Measurements from ENCODE around the gene PPP2R5B. TPM values are rescaled to one million over a fixed set of nuclear protein-coding genes. Genes with fewer than 3 reads are reported as not detected.

The PPP2R5B gene
- total RNA-seq, 1 experiment from 2014 or later: 14.0 TPM

DNA sequence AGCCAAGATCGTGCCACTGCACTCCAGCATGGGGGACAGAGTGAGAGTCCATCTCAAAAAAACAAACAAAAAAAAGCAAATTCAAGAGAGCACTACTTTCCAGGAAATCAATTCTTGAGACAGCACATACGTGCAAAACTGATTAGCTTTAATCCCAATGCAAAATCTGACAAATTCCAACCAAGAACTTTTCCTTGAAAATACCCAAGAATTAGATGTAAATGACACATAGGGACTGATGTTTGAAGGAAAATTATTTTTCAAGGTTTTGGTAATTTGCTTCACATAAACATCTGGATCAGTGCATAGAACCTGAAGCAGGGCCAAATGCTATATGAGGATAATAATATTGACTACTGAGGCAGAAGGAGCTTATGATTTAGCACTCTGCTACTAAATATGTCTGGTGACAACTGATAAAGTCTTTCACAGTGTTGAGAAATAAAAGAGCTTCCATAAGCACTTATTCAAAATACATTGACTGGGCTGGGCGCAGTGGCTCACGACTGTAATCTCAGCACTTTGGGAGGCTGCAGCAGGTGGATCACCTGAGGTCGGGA lies 38.7 kb downstream of the PPP2R5B start:
- in situ Hi-C loops (cut with HindIII; ENCODE audit: low pct_unique_long_range_greater_than_20kb, low sequenced_read_pairs) (no loop called here), intact Hi-C loops (cut with micrococcal nuclease; ENCODE audit: unreplicated experiment) (no loop called here)
- H3K27me3 ChIP-seq (ENCODE audit: control insufficient read depth, insufficient read depth, low read length): no peaks in the 10 kb centered on the region; the same call in 1 of the 2 replicates
- ChIA-PET CTCF (interaction anchor here (0.5 kb wide), 1 partner anchor 11 kb away, joined by 4 read pairs; no protein-coding TSS in a partner anchor), POLR2A (interaction anchor here (0.5 kb wide), 1 partner anchor 16 kb away, joined by 15 read pairs; no protein-coding TSS in a partner anchor)
- DNase-seq (ENCODE audit: low read depth, low spot score) (no peak), ATAC-seq (no peak)
- H3K36me3 ChIP-seq (ENCODE audit: control insufficient read depth, insufficient read depth, low read length): no peaks in the 10 kb centered on the region
- no peak overlapping the region for H3K27ac ChIP-seq (ENCODE audit: low read length)
- TF ChIP-seq CTCF (IDR thresholded peaks at IDR 0.05) (no peak), SIN3A (IDR thresholded peaks at IDR 0.05; ENCODE audit: borderline replicate concordance, insufficient read depth, low read depth, low read length) (no peak), TCF7L2 (IDR thresholded peaks at IDR 0.05; ENCODE audit: low read depth, low read length) (no peak), POLR2AphosphoS5 (IDR thresholded peaks at IDR 0.05; ENCODE audit: low read depth, low read length) (no peak)
- TF ChIP-seq, protein P1, sequence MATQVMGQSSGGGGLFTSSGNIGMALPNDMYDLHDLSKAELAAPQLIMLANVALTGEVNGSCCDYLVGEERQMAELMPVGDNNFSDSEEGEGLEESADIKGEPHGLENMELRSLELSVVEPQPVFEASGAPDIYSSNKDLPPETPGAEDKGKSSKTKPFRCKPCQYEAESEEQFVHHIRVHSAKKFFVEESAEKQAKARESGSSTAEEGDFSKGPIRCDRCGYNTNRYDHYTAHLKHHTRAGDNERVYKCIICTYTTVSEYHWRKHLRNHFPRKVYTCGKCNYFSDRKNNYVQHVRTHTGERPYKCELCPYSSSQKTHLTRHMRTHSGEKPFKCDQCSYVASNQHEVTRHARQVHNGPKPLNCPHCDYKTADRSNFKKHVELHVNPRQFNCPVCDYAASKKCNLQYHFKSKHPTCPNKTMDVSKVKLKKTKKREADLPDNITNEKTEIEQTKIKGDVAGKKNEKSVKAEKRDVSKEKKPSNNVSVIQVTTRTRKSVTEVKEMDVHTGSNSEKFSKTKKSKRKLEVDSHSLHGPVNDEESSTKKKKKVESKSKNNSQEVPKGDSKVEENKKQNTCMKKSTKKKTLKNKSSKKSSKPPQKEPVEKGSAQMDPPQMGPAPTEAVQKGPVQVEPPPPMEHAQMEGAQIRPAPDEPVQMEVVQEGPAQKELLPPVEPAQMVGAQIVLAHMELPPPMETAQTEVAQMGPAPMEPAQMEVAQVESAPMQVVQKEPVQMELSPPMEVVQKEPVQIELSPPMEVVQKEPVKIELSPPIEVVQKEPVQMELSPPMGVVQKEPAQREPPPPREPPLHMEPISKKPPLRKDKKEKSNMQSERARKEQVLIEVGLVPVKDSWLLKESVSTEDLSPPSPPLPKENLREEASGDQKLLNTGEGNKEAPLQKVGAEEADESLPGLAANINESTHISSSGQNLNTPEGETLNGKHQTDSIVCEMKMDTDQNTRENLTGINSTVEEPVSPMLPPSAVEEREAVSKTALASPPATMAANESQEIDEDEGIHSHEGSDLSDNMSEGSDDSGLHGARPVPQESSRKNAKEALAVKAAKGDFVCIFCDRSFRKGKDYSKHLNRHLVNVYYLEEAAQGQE (IDR thresholded peaks at IDR 0.05; ENCODE audit: insufficient read depth in 1 of 2, low read depth in 2 of 2, low read length in 1 of 2): no peak
- no peaks in the 10 kb centered on the region for H3K4me1 ChIP-seq (ENCODE audit: control insufficient read depth, insufficient read depth, low read length)
- no peaks in the 10 kb centered on the region for H3K9me3 ChIP-seq (ENCODE audit: control insufficient read depth, insufficient read depth, low read depth, low read length)
- no peak overlapping the region for H3K4me3 ChIP-seq (ENCODE audit: low read depth in 2 of 2, low read length in 2 of 2)
- no TSS peak for BruUV-seq (replicated peaks)

GRCh38 chr11:64967375-64967774 lies 42.9 kb downstream of the PPP2R5B start:
- Histone ChIP-seq H3K27ac (ENCODE audit: low read length) (no peak overlapping the region), H3K36me3 (ENCODE audit: control insufficient read depth, insufficient read depth, low read length) (no peaks in the 10 kb centered on the region), H3K27me3 (ENCODE audit: control insufficient read depth, insufficient read depth, low read length) (no peaks in the 10 kb centered on the region), H3K9me3 (ENCODE audit: control insufficient read depth, insufficient read depth, low read depth, low read length) (no peaks in the 10 kb centered on the region), H3K4me3 (ENCODE audit: low read depth in 2 of 2, low read length in 2 of 2) (no peak overlapping the region), H3K4me1 (ENCODE audit: control insufficient read depth, insufficient read depth, low read length) (no peaks in the 10 kb centered on the region)
- ChIA-PET POLR2A (no interaction called here), CTCF (no interaction called here)
- ATAC-seq: no peak
- DNase-seq (ENCODE audit: low read depth, low spot score): no peak
- no TSS peak for BruUV-seq (replicated peaks)
- in situ Hi-C loops (cut with HindIII; ENCODE audit: low pct_unique_long_range_greater_than_20kb, low sequenced_read_pairs) (no loop called here), intact Hi-C loops (cut with micrococcal nuclease; ENCODE audit: unreplicated experiment) (no loop called here)
- no peak for TF ChIP-seq POLR2AphosphoS5 (IDR thresholded peaks at IDR 0.05; ENCODE audit: low read depth, low read length)
- no peak for TF ChIP-seq CTCF (IDR thresholded peaks at IDR 0.05)
- no peak for TF ChIP-seq TCF7L2 (IDR thresholded peaks at IDR 0.05; ENCODE audit: low read depth, low read length)
- TF ChIP-seq SIN3A (IDR thresholded peaks at IDR 0.05; ENCODE audit: borderline replicate concordance, insufficient read depth, low read depth, low read length): no peak
- TF ChIP-seq, protein P1 (IDR thresholded peaks at IDR 0.05; ENCODE audit: insufficient read depth in 1 of 2, low read depth in 2 of 2, low read length in 1 of 2): no peak

All from Panc1 (cell line).